Suprapubic skin (tissue), 4 donors: Measurements from ENCODE around the gene IFT20.

ENCODE experiments used
- POLR2A ChIP-seq, 2 donors: fragments of 450-650 bp; IDR thresholded peaks; one replicate each; pipeline ENCODE4 v1.6.1; 2017; ENCODE audit warnings: antibody characterized with exemption in 2 of 2, mild to moderate bottlenecking in 2 of 2, moderate library complexity in 2 of 2
- POLR2AphosphoS5 ChIP-seq, 3 donors: sonication (generic); formaldehyde crosslinking; IDR thresholded peaks; one replicate each; pipeline ENCODE4 v1.6.1; 2017; ENCODE audit warnings: antibody characterized with exemption in 3 of 3
- TF ChIP-seq, protein P1 (sequence below), 2 donors: fragments of 200-600 bp in 1 of 2; fragments of 450-650 bp in 1 of 2; sonication (generic) in 1 of 2; IDR thresholded peaks; one replicate each; pipeline ENCODE4 v1.5.1; 2016 to 2019; ENCODE audit warnings: antibody characterized with exemption in 2 of 2, mild to moderate bottlenecking in 1 of 2, moderate library complexity in 1 of 2

- TF ChIP-seq, protein P1, sequence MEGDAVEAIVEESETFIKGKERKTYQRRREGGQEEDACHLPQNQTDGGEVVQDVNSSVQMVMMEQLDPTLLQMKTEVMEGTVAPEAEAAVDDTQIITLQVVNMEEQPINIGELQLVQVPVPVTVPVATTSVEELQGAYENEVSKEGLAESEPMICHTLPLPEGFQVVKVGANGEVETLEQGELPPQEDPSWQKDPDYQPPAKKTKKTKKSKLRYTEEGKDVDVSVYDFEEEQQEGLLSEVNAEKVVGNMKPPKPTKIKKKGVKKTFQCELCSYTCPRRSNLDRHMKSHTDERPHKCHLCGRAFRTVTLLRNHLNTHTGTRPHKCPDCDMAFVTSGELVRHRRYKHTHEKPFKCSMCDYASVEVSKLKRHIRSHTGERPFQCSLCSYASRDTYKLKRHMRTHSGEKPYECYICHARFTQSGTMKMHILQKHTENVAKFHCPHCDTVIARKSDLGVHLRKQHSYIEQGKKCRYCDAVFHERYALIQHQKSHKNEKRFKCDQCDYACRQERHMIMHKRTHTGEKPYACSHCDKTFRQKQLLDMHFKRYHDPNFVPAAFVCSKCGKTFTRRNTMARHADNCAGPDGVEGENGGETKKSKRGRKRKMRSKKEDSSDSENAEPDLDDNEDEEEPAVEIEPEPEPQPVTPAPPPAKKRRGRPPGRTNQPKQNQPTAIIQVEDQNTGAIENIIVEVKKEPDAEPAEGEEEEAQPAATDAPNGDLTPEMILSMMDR (IDR thresholded peaks at IDR 0.05) = no peak
- no peak for TF ChIP-seq POLR2AphosphoS5 (IDR thresholded peaks at IDR 0.05)
- no peak for TF ChIP-seq POLR2A (IDR thresholded peaks at IDR 0.05)
These were observed 34.9 kb upstream of the IFT20 start, which contains the start of gene VTN for GRCh38 chr17:28370035-28370743.
